IMR-90 (cell line): ENCODE data around the gene PSD. TPM values are rescaled to one million over a fixed set of nuclear protein-coding genes. Genes with fewer than 3 reads are reported as not detected.

Source experiments
- ATAC-seq: fragments of 200-7000 bp; cut with Tn5 transposase; 2 replicates; pipeline ENCODE4 v1.9.1; 2020; ENCODE audit warnings: low read depth, mild to moderate bottlenecking, moderate library complexity
- BruUV-seq: library from RNA; stranded (reverse); fragments of 400-500 nt; replicated peaks from 2 replicates; lab custom pipeline; 2021; lab: Mats Ljungman, UMichigan
- CTCF ChIA-PET: fragments of 300-600 bp; formaldehyde crosslinking; extraction: SDS; loops from one replicate; lab custom pipeline; 2021; ENCODE audit warnings: antibody characterized with exemption; lab: Yijun Ruan, JAX
- POLR2A ChIA-PET: fragments of 300-600 bp; sonication (Branson Sonifier 250); formaldehyde crosslinking; loops from one replicate; lab custom pipeline; 2022; ENCODE audit warnings: antibody characterized with exemption; ENCODE audit not compliant: unreplicated experiment; lab: Charles Lee
- DNase-seq: peaks from one replicate; pipeline ENCODE4 v3.0.0; 2013
- H2AFZ ChIP-seq: replicated peaks from 2 replicates; pipeline ENCODE3; 2013; ENCODE audit warnings: low read length, mild to moderate bottlenecking; ENCODE audit not compliant: poor library complexity
- H2AK5ac ChIP-seq: 2 replicates; pipeline ENCODE4 v1.6.1; 2013; ENCODE audit warnings: low read depth, low read length, inconsistent platforms
- H2AK9ac ChIP-seq: replicated peaks from 2 replicates; pipeline ENCODE3; 2013; ENCODE audit warnings: mild to moderate bottlenecking, low read depth, low read length, moderate library complexity; ENCODE audit not compliant: poor library complexity
- H2BK120ac ChIP-seq: 2 replicates; pipeline ENCODE4 v1.6.1; 2013; ENCODE audit warnings: low read depth, low read length, inconsistent platforms
- H2BK15ac ChIP-seq: 3 replicates; pipeline ENCODE4 v1.6.1; 2013; ENCODE audit warnings: low read depth, low read length, inconsistent platforms
- H2BK20ac ChIP-seq: 2 replicates; pipeline ENCODE4 v1.6.1; 2013; ENCODE audit warnings: low read depth, mild to moderate bottlenecking, inconsistent platforms, low read length, moderate library complexity
- H2BK5ac ChIP-seq: 2 replicates; pipeline ENCODE4 v1.6.1; 2013; ENCODE audit warnings: mild to moderate bottlenecking, low read depth, low read length, inconsistent platforms; ENCODE audit not compliant: poor library complexity, severe bottlenecking
- H3K14ac ChIP-seq: replicated peaks from 2 replicates; pipeline ENCODE4 v1.6.1; 2013; ENCODE audit warnings: low read depth, low read length, inconsistent platforms
- H3K18ac ChIP-seq: 2 replicates; pipeline ENCODE4 v1.6.1; 2013; ENCODE audit warnings: low read depth, low read length, control low read depth
- H3K23ac ChIP-seq: 2 replicates; pipeline ENCODE4 v1.6.1; 2013; ENCODE audit warnings: low read depth, low read length, inconsistent platforms
- H3K27ac ChIP-seq: 2 replicates; pipeline ENCODE4 v1.5.1; 2013; ENCODE audit warnings: mild to moderate bottlenecking, control low read depth, low read length; ENCODE audit not compliant: insufficient read depth
- H3K27me3 ChIP-seq: 2 replicates; pipeline ENCODE4 v1.6.1; 2013; ENCODE audit warnings: low read length; ENCODE audit not compliant: control insufficient read depth, insufficient read depth
- H3K36me3 ChIP-seq: 2 replicates; pipeline ENCODE4 v1.6.1; 2013; ENCODE audit warnings: low read length, mixed read lengths; ENCODE audit not compliant: control insufficient read depth, insufficient read depth
- H3K4ac ChIP-seq: 2 replicates; pipeline ENCODE4 v1.6.1; 2013; ENCODE audit warnings: low read depth, low read length, inconsistent platforms
- H3K4me1 ChIP-seq: 2 replicates; pipeline ENCODE4 v1.6.1; 2013; ENCODE audit warnings: low read length, mixed read lengths; ENCODE audit not compliant: control insufficient read depth, insufficient read depth
- H3K4me2 ChIP-seq: 2 replicates; pipeline ENCODE4 v1.6.1; 2013; ENCODE audit warnings: low read depth, mild to moderate bottlenecking, control low read depth, low read length, moderate library complexity
- H3K4me3 ChIP-seq: 2 replicates; pipeline ENCODE4 v1.5.1; 2013; ENCODE audit warnings: low read depth, mild to moderate bottlenecking, control low read depth, low read length, moderate library complexity; ENCODE audit not compliant: insufficient read depth
- H3K56ac ChIP-seq: 2 replicates; pipeline ENCODE4 v1.6.1; 2013; ENCODE audit warnings: low read length, inconsistent platforms; ENCODE audit not compliant: insufficient read depth; ENCODE audit errors: extremely low read depth
- H3K79me1 ChIP-seq, 2 experiments: 2 replicates each; pipeline ENCODE4 v1.6.1; 2013; ENCODE audit warnings: low read length in 2 of 2, inconsistent platforms in 1 of 2, low read depth in 1 of 2
- H3K9ac ChIP-seq: 2 replicates; pipeline ENCODE4 v1.6.1; 2013; ENCODE audit warnings: low read depth, low read length, control low read depth
- H3K9me1 ChIP-seq: 2 replicates; pipeline ENCODE4 v1.6.1; 2013; ENCODE audit warnings: low read length, inconsistent platforms; ENCODE audit not compliant: insufficient read depth
- H3K9me3 ChIP-seq: 2 replicates; pipeline ENCODE4 v1.6.1; 2013; ENCODE audit warnings: low read length; ENCODE audit not compliant: control insufficient read depth, insufficient read depth
- H4K20me1 ChIP-seq: 2 replicates; pipeline ENCODE4 v1.6.1; 2013; ENCODE audit warnings: low read length, inconsistent platforms; ENCODE audit not compliant: insufficient read depth
- H4K5ac ChIP-seq: 2 replicates; pipeline ENCODE4 v1.6.1; 2013; ENCODE audit warnings: mild to moderate bottlenecking, low read depth, low read length, control low read depth
- H4K8ac ChIP-seq, 2 experiments: 2 replicates each; pipeline ENCODE4 v1.6.1; 2013; ENCODE audit warnings: low read depth in 2 of 2, low read length in 2 of 2, control low read depth in 1 of 2, inconsistent platforms in 1 of 2
- H4K91ac ChIP-seq: 2 replicates; pipeline ENCODE4 v1.6.1; 2013; ENCODE audit warnings: low read depth, low read length, inconsistent platforms; ENCODE audit not compliant: insufficient read depth
- BHLHE40 ChIP-seq: fragments of 150-350 bp; IDR thresholded peaks from 2 replicates; pipeline ENCODE4 v1.6.1; 2016; ENCODE audit warnings: mild to moderate bottlenecking, low read depth, low read length
- CEBPB ChIP-seq: IDR thresholded peaks from 2 replicates; pipeline ENCODE4 v1.6.1; 2012; ENCODE audit warnings: low read depth, low read length, improper control_type of control experiment
- CHD1 ChIP-seq: IDR thresholded peaks from 2 replicates; pipeline ENCODE4 v1.6.1; 2012; ENCODE audit warnings: low read depth, low read length, improper control_type of control experiment
- ELK1 ChIP-seq: fragments of 150-350 bp; IDR thresholded peaks from 2 replicates; pipeline ENCODE4 v1.6.1; 2016; ENCODE audit warnings: low read depth, mild to moderate bottlenecking, low read length, moderate library complexity, borderline replicate concordance
- FOS ChIP-seq: fragments of 150-350 bp; IDR thresholded peaks from 2 replicates; pipeline ENCODE4 v1.6.1; 2016; ENCODE audit warnings: low read depth, low read length
- MAFK ChIP-seq: IDR thresholded peaks from 2 replicates; pipeline ENCODE4 v1.6.1; 2012; ENCODE audit warnings: low read depth, low read length, improper control_type of control experiment
- MAZ ChIP-seq: IDR thresholded peaks from 2 replicates; pipeline ENCODE4 v1.6.1; 2012; ENCODE audit warnings: low read depth, mild to moderate bottlenecking, low read length, improper control_type of control experiment, moderate library complexity, borderline replicate concordance
- MXI1 ChIP-seq: IDR thresholded peaks from 2 replicates; pipeline ENCODE4 v1.6.1; 2012; ENCODE audit warnings: low read depth, mild to moderate bottlenecking, low read length, moderate library complexity, borderline replicate concordance
- NFE2L2 ChIP-seq: fragments of 150-350 bp; IDR thresholded peaks from 2 replicates; pipeline ENCODE4 v1.6.1; 2016; ENCODE audit warnings: low read depth, mild to moderate bottlenecking, low read length
- POLR2A ChIP-seq: IDR thresholded peaks from 2 replicates; pipeline ENCODE4 v1.6.1; 2012; ENCODE audit warnings: mild to moderate bottlenecking, low read depth, low read length
- RAD21 ChIP-seq: IDR thresholded peaks from 2 replicates; pipeline ENCODE4 v1.6.1; 2012; ENCODE audit warnings: low read length, improper control_type of control experiment
- RCOR1 ChIP-seq: IDR thresholded peaks from 2 replicates; pipeline ENCODE4 v1.6.1; 2012; ENCODE audit warnings: mild to moderate bottlenecking, low read length, improper control_type of control experiment; ENCODE audit not compliant: insufficient replicate concordance
- RFX5 ChIP-seq: IDR thresholded peaks from 2 replicates; pipeline ENCODE4 v1.8.0; 2012; ENCODE audit warnings: low read depth, mild to moderate bottlenecking, low read length, moderate library complexity
- SMC3 ChIP-seq: fragments of 150-350 bp; IDR thresholded peaks from 2 replicates; pipeline ENCODE4 v1.6.1; 2016; ENCODE audit warnings: low read depth, mild to moderate bottlenecking, antibody characterized with exemption, low read length, moderate library complexity
- WGBS, 2 experiments: methylation state at CpG; one replicate each; pipeline versions ENCODE4 v1.1.5 to v1.1.7; 2013; ENCODE audit warnings: missing lambda C conversion rate in 2 of 2; ENCODE audit not compliant: insufficient read length in 1 of 2; ENCODE audit errors: extremely low coverage in 2 of 2; 5-methylcytosine and 5-hydroxymethylcytosine counted together
- dilution Hi-C: fragments of 300-500 bp; cut with HindIII; formaldehyde crosslinking; loops from one replicate; pipeline ENCODE4 v1.14.3; 2018; ENCODE audit warnings: low sequenced_read_pairs; ENCODE audit not compliant: unreplicated experiment
- in situ Hi-C: fragments of 300-500 bp; cut with MboI; formaldehyde crosslinking; loops from 3 replicates; pipeline ENCODE4 v1.14.3; 2019; ENCODE audit warnings: low sequenced_read_pairs, inconsistent platforms, mixed read lengths
- intact Hi-C: fragments of 100-400 bp; cut with micrococcal nuclease; formaldehyde crosslinking; loops from 2 replicates; pipeline ENCODE4 v1.10.0; 2022
- polyA plus RNA-seq, 3 experiments: library from polyadenylated mRNA; depleted of rRNA; stranded (reverse); fragments of >200 nt; gene quantifications; 2 replicates each; pipeline ENCODE4 v1.2.3, GENCODE V29; 2012; ENCODE audit warnings: low replicate concordance in 1 of 3
- total RNA-seq: library from RNA; depleted of rRNA; stranded (reverse); fragments of >200 nt; gene quantifications from 2 replicates; pipeline ENCODE4 v1.2.3, GENCODE V29; 2012
- TF ChIP-seq, protein P1 (sequence below): fragments of 150-350 bp; IDR thresholded peaks from 2 replicates; pipeline ENCODE4 v1.6.1; 2017; ENCODE audit warnings: mild to moderate bottlenecking, antibody characterized with exemption, low read length, low read depth
- TF ChIP-seq, protein P2 (sequence below): conservative IDR thresholded peaks from 2 replicates; pipeline ENCODE4 v1.5.1; 2012; ENCODE audit warnings: mild to moderate bottlenecking, low read depth, low read length, improper control_type of control experiment

The PSD gene
- total and polyA plus RNA-seq, 2 of the 4 experiments (the other 2 are of a cell fraction) = 2.0 to 4.4 TPM

DNA sequence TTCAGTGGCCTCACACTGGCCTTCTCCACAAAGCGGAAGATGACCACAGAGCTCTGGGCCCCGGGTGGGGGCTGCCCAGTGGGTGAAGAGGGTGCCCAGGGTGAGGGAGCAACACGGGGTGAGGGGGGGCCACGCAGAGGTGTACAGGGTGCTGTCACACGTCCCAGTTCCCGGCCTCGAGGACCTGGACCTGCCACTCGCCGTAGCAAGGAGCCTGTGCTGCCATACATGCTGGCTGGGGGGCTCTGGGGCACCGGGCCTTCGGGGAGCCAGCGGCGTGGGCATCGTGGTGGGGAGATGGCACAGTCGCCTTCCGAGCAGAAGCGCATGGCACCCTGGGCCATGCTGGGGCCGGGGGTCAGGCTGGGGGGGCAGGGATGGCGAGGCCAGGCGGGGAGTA is 1.9 kb downstream of the PSD start:
- no peak overlapping the region for H4K91ac ChIP-seq
- H3K4me1 ChIP-seq = peaks cover 5% of the 10 kb centered on the region
- no peak overlapping the region for H4K5ac ChIP-seq
- no peak overlapping the region for H4K8ac ChIP-seq
- H3K27ac ChIP-seq = no peak overlapping the region
- no peaks in the 10 kb centered on the region for H3K36me3 ChIP-seq
- no peak overlapping the region for H3K4me3 ChIP-seq
- 64% methylated on average over 8 of the region's 20 CpGs; no CpG with 5 or more reads in 1 of the 2 experiments for WGBS, 2 experiments
- H3K9ac ChIP-seq = no peak overlapping the region
- no peak overlapping the region for H2BK20ac ChIP-seq
- no peak overlapping the region for H2BK120ac ChIP-seq
- H3K4ac ChIP-seq = no peak overlapping the region
- no peak overlapping the region for H2AK9ac ChIP-seq
- in situ Hi-C loops = no loop called here
- no peak overlapping the region for H2AFZ ChIP-seq
- H4K20me1 ChIP-seq = no peaks in the 10 kb centered on the region
- H2AK5ac ChIP-seq = no peak overlapping the region
- intact Hi-C loops = no loop called here
- no peaks in the 10 kb centered on the region; a peak in 1 of 4 replicates for H3K79me1 ChIP-seq
- no peak overlapping the region for H3K18ac ChIP-seq
- no peak overlapping the region for H3K14ac ChIP-seq
- H3K23ac ChIP-seq = no peak overlapping the region
- H2BK5ac ChIP-seq = no peak overlapping the region
- H3K56ac ChIP-seq = no peak overlapping the region
- TF ChIP-seq MAZ (no peak), CEBPB (no peak), MAFK (no peak), MXI1 (no peak), ELK1 (no peak), CHD1 (no peak), FOS (no peak), POLR2A (no peak), RCOR1 (no peak), BHLHE40 (no peak), NFE2L2 (no peak), RAD21 (no peak), SMC3 (no peak), RFX5 (no peak)
- TF ChIP-seq, protein P1, sequence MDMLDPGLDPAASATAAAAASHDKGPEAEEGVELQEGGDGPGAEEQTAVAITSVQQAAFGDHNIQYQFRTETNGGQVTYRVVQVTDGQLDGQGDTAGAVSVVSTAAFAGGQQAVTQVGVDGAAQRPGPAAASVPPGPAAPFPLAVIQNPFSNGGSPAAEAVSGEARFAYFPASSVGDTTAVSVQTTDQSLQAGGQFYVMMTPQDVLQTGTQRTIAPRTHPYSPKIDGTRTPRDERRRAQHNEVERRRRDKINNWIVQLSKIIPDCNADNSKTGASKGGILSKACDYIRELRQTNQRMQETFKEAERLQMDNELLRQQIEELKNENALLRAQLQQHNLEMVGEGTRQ = no peak
- TF ChIP-seq, protein P2, sequence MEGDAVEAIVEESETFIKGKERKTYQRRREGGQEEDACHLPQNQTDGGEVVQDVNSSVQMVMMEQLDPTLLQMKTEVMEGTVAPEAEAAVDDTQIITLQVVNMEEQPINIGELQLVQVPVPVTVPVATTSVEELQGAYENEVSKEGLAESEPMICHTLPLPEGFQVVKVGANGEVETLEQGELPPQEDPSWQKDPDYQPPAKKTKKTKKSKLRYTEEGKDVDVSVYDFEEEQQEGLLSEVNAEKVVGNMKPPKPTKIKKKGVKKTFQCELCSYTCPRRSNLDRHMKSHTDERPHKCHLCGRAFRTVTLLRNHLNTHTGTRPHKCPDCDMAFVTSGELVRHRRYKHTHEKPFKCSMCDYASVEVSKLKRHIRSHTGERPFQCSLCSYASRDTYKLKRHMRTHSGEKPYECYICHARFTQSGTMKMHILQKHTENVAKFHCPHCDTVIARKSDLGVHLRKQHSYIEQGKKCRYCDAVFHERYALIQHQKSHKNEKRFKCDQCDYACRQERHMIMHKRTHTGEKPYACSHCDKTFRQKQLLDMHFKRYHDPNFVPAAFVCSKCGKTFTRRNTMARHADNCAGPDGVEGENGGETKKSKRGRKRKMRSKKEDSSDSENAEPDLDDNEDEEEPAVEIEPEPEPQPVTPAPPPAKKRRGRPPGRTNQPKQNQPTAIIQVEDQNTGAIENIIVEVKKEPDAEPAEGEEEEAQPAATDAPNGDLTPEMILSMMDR = no peak
- no peak overlapping the region for H3K4me2 ChIP-seq
- ATAC-seq = no peak
- dilution Hi-C loops = no loop called here
- DNase-seq = no peak
- no peaks in the 10 kb centered on the region for H3K9me3 ChIP-seq
- POLR2A ChIA-PET = no interaction called here
- BruUV-seq = no TSS peak
- CTCF ChIA-PET = no interaction called here
- H3K9me1 ChIP-seq = peaks cover 9% of the 10 kb centered on the region; the same call in 1 of the 2 replicates
- H2BK15ac ChIP-seq = no peak overlapping the region
- H3K27me3 ChIP-seq = peaks cover 55% of the 10 kb centered on the region
